GM12874 (cell line): ENCODE measurements around the gene FGFR3.

Source experiments
- TF ChIP-seq, protein P1 (sequence below): IDR thresholded peaks from 2 replicates; pipeline ENCODE4 v1.5.1; 2011; ENCODE audit warnings: low read depth, mild to moderate bottlenecking, control low read depth, low read length, moderate library complexity; ENCODE audit not compliant: insufficient read depth

Gene FGFR3

DNA sequence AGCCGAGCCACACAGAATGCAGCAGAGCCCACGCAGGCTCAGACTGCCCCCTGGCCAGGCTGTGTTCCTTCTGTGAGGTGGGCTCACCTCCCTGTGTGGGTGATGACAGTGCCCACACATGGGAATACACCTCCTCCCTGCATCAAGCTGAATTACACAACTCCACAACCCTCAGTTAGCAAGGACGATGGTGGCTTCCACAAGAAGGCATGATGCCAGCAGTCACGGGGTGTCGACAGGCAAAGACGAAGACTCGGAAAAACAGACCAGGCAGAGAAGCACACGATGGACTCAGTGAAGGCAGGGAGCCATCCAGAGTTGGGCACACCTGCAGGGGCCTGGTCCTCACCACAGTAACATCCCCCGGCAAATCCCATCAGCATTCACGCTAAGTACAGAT is 50.8 kb downstream of the FGFR3 start:
- TF ChIP-seq, protein P1, sequence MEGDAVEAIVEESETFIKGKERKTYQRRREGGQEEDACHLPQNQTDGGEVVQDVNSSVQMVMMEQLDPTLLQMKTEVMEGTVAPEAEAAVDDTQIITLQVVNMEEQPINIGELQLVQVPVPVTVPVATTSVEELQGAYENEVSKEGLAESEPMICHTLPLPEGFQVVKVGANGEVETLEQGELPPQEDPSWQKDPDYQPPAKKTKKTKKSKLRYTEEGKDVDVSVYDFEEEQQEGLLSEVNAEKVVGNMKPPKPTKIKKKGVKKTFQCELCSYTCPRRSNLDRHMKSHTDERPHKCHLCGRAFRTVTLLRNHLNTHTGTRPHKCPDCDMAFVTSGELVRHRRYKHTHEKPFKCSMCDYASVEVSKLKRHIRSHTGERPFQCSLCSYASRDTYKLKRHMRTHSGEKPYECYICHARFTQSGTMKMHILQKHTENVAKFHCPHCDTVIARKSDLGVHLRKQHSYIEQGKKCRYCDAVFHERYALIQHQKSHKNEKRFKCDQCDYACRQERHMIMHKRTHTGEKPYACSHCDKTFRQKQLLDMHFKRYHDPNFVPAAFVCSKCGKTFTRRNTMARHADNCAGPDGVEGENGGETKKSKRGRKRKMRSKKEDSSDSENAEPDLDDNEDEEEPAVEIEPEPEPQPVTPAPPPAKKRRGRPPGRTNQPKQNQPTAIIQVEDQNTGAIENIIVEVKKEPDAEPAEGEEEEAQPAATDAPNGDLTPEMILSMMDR, result no peak

- TF ChIP-seq, protein P1, result no peak
Observed at GRCh38 chr4:1846580-1846979, 53.5 kb downstream of the FGFR3 start.

DNA sequence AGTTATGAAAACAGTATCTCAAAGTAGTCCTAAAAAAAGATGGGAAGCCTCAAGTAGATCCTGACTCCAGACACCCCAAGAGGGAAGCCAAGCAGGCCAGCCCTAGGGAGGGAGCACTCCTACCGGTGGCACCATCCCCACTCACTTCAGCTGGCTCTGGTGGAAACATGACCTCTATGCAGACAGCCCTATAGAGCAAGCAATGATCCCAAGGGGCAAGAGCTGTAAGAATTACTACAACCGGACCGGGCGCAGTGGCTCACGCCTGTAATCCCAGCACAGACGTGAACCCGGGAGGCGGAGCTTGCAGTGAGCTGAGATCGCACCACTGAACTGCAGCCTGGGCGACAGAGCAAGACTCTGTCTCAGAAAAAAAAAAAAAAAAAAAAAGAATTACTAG is 57.2 kb downstream of the FGFR3 start:
- TF ChIP-seq, protein P1, result no peak

DNA sequence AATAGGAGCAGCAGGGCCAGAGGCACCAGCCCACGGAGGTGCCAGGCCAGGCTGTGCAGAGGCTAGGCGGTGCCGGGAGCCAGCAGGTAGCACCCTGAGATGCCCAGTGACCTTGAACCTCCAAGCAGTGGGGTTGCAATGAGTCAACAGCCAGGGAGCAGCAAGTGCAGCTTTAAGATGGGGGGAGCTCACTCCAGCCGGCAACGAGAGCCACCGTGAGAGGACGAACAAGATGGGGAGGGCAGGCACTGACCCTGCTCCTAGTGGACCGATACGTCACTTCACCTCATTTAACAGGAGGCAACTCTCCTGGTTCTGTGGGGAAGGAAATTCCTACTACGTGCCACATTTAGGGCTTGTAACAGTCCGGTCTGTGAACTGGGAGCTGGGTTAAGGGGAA is 58.1 kb downstream of the FGFR3 start:
- TF ChIP-seq, protein P1, result no peak

GRCh38 chr4:1851575-1852410 is 58.7 kb downstream of the FGFR3 start:
- TF ChIP-seq, protein P1, result no peak

DNA sequence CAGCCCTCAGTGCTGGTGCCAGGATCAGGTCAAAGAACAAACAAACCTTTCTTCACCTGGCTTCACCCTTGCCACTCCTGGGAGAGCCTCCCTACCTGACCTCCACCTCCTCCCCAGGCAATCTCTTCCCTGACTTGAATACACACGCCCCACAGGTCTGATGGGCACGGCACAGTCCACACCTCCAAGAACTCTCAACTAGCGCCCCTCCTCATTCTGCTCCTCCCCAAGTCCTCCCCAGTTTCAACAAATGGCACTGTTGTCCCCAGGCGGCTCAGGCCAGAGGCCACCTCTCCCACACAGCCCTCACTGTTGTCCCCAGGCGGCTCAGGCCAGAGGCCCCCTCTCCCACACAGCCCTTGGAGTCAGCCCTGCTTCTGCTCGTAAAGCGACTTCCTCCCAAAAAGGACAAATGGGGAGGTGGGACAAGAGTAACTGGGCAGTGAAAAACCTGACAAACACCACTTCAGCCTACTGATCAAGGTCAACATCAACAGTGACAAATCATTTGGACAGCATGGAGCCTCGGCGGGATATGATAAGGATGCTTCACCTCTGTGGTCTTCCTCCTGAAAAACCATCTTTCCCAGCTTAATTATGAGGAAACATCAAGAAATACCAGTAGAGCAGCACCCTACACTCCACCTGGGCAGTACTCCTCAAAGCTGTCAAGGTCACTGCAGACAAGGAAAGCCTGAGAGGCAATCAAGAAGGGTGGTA is 60.0 kb downstream of the FGFR3 start:
- TF ChIP-seq, protein P1, result no peak

GRCh38 chr4:1854752-1855151 is 61.7 kb downstream of the FGFR3 start:
- TF ChIP-seq, protein P1, result no peak
